HG03565 (cell line): ENCODE results near the gene GPBAR1.

ENCODE experiments used
- ATAC-seq: cut with Tn5 transposase; IDR thresholded peaks from one replicate; pipeline ENCODE4 v1.9.1; 2021; ENCODE audit warnings: mild to moderate bottlenecking, moderate library complexity; ENCODE audit not compliant: unreplicated experiment

GPBAR1 gene, protein sequence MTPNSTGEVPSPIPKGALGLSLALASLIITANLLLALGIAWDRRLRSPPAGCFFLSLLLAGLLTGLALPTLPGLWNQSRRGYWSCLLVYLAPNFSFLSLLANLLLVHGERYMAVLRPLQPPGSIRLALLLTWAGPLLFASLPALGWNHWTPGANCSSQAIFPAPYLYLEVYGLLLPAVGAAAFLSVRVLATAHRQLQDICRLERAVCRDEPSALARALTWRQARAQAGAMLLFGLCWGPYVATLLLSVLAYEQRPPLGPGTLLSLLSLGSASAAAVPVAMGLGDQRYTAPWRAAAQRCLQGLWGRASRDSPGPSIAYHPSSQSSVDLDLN

DNA sequence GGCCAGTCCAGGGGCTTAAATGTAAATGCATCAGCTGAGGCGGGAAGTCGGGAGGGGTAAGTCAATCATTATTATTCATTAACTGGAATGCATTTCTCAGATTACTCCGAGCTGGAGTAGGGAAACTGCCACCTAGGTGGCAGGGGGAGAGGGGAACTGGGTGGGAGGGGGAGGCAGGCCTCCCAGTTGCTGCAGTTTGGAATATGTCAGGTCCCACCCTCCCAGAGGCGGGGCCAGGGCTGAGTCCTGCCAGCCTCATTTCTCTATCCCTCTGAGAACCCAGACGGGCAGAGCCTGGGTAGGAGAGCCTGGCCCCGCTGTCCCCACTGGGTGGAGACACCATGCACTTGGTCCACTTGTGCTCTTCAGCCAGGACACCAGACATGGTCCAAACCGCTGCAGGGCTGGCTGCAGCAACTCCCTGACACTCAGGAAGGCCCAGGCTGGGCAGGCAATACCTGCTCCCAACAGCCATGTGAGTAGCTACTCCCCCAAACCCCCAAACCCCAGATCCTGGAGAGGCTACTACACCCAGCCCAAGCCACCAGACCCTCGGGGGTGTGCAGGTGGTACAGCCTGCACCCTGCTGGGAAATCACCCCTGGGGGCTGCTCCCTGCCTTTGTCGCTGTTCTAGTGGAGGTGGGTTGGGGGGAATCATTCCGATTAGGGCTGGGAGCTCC, at the start of gene GPBAR1:
GPBAR1 (plus strand) TSS at position 274 of the 681 bp plus-strand sequence. CDS start 1,710 bp downstream, outside the sequence.
- ATAC-seq: no peak

DNA sequence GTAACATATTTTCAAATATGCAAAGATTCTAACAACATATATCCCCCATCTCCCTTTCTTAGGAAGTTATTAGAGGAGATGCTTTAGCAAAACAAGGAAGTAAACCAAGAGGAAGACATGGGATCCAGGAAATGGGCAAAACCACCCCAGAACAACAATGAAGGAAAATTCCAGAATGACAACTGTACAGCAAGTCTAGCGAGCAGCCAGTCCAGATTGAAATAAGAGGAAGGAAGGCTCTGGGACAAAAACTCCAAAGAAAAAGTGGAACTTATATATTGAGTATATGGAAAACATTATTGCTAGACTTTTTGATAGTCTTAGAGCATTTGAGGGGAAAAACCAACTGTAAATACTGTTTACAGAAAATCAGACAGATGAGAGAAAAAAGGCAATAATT, 46.7 kb upstream of the GPBAR1 start:
- no peak for ATAC-seq

DNA sequence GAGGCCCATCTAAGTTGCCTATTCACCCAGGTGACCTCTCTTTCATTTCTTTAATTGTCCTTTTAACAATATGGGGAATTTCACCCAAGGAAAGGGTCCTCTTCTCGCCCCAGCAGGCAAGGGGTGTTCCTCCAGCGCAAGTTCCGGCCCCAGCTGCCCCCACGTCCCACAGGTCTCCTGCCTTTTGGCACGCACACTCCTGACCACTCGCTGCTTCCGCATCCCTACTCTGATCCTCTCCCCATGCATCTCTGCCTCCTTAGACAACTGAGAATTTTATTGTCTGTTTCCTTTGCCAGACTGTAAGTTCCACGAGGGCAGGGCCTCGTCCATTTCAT, 44.5 kb upstream of the GPBAR1 start:
- ATAC-seq: no peak

DNA sequence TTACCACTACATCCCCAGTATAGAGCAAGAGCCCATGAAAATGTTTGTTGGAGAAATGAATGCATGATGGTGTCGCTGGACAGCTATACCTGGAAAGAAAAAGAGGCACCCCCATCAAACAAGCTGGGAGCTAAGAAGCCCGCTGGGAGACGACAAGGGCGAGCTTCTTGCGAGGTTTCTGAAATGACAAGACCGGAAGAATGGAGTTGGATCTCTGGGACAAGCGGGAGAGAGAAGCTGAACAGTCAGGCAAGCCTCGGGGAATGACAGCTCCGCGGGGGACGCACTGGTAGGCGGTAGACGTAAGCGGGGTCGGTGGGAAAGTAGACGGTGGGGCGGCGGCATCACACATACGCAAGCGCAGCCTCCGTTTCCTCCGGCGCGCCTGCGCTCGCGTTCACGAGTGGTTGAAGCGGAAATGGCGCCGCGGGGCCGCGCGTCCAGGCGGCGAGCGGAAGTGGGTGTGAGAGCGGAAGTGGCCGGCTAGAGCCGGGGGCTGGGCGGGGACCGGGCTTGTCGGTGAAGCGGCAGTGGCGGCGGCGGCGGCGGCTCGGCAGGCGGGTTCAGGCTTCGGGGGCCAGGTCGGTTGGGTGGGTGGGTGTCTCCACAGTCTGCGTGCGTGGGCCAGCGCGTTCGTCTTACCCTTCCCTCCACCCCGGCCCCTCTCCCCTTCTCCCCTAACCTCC, 44.0 kb upstream of the GPBAR1 start, which contains the start of gene ARPC2:
ARPC2 (plus strand) TSS at position 516 of the 686 bp plus-strand sequence. CDS start 282 bp downstream, outside the sequence.
- ATAC-seq: peak; percentile 56

DNA sequence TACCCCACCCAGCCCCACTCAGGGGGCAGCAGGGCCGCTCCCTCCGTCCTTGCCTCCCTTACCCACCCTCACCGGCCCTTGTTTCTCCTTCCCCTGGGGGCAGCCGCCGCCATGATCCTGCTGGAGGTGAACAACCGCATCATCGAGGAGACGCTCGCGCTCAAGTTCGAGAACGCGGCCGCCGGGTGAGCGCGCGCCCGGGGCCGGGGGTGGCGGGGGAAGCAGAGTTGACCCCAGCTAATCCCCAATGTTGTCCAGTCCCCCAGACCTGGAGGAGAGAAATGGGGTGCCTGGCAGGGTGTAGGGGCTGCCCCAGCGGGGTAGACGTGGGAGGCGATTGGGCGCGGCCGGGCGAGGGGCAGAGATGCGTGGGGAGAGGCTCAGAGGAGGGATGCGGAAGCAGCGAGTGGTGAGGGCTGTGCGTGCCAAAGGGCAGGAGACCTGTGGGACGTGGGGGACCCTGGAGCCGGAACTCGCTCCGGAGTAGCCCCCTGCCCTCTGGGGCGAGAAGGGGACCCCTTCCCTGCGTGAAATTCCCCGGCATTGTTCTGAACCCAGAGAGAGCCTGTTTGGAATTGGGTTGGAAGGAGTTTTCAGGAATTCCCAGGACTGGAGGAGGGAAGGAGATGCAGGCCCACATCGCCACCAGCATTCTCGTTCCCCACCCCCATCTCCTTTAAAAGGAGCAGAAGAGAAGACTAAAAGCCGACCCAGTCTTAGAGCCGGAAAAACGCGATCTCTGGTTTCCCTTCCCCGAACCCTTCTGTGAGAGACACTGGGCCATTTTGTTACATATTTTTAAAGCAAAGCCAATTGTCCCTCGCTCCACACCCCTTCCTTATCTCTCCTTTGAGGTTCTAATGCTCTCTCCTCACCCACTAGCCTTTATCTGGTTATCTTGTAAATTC, 43.2 kb upstream of the GPBAR1 start:
- no peak for ATAC-seq

DNA sequence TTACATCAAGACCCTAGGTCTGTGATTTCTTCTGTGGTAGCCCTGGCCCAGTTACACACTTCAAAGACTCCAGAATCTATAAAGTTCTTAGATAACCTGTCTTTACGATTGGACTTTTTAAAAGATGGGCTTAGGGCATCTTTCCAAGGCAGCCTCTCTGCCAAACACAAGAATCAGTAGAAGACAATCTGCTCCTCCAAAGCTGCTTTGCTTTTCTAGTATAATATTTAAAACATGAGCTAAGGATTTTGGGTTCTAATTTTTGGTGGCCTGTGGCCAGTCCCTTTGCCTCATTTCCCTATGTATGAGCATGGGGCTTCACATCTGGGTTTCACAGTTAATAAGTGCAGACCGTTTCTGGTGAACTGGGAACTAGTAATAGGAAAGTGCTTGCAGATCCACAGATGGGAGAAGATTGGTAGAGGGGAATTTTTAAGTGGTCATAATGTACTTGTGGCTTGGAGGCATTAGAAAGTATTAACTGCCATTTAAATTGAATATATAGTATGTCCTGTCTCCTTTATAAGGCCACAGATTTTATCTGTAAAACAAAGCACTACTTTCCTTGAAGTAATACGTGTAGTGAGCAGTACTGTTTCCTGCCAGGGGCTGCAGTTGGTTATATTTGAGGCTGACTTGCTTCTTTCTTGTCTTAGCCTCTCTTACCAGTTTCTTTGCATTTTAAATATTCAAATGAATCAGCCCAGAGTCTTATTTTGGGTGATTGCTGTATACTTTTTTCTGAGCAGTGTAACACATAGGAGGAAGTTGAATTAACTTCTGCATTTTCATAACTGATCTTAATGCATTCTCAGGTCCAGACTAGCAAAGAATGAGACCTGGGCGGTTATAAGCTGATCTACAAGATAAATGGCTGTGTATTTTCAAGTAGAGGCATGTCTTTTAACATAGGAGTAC, 42.3 kb upstream of the GPBAR1 start:
- ATAC-seq: peak; percentile 38

DNA sequence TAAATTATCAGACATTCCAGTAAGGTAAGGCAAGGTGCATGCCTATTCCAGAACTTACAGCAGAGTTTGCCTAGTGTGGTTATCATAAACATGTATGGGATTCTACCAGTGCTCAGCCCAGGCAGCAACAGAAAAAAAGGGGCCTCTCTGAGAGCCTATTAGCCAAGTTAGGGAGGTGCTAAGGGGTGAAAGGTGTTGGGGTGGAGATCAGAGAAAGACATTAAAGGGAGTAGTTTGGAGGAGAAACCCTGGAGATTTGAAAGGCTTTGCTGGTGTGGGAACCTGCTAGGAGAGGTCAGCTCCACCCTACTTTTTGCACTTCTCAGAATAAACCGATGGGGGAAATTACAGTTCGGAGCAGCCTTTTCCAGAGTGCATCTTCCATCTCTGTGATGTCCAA, 40.9 kb upstream of the GPBAR1 start:
- no peak for ATAC-seq

DNA sequence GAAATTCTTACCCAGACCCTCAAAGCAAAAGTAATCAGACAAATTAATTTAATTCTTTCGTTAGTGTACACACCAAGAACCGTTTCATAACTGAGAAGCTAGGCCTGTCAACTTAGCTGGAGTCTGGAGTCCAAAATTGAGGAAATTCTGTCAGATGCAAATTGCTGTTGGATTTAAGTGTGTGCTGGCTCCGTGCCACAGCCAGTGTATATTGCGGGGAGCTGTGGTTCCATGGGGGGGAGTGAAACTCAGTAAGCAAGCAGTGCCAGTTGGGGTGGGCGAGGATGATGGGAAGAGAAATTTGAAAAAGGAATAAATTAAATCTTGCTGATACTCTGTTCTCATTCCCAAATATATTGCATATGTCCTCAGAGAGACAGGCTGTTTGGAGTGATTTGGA, 39.8 kb upstream of the GPBAR1 start:
- ATAC-seq: no peak

DNA sequence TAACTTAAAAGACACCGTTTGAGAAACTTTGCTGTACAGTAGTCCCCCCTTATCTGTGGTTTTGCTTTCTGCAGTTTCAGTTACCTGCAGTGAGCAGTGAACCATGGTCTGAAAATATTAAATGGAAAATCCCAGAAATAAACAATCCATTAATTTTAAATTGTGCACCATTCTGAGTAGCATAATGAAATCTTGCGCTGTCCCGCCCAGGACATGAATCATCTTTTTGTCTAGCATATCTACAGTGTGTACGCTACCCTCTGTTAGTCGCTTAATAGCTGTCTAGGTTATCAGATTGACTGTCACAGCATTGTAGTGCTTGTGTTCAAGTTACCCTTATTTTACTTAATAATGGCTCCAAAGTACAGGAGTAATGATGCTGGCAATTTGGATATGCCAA, 37.8 kb upstream of the GPBAR1 start:
- ATAC-seq: no peak

DNA sequence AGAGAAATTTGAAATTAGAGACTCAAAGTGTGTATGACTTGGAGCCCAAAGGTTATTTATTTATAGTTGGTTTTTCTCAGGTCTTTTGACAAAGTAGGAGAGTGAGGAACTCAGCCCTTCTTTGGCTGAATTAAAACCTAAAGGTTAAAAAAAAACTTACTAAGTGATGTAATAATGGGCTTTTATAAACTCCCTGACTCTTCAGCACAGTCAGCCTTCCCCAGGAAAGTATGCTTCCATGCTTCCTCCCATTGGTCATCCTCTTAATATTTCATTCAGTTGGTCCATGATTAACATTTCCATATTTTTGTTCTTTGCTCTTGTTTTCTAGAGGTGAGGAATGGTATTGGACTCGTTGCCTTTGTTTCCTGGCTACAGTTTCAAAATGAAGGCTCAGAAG, 36.6 kb upstream of the GPBAR1 start:
- no peak for ATAC-seq

DNA sequence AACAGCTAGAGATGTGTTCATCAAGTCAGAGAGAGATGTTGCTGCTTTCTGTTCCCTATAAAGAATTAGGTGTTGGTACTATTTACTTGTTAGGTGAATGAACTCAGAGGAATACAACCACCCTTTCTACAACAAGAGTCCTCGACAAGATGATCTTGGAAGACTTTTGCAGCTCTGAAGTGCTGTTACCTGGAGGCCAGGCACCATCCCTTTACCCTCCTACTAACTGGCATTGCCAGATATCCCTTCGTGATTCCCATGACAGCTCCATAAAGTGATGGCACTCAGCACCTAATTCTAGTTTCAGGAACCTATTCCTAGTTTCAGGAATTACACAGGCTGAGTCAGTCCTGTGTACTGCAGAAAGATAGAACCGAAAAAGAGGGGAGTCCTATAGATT, 33.9 kb upstream of the GPBAR1 start:
- ATAC-seq: no peak

DNA sequence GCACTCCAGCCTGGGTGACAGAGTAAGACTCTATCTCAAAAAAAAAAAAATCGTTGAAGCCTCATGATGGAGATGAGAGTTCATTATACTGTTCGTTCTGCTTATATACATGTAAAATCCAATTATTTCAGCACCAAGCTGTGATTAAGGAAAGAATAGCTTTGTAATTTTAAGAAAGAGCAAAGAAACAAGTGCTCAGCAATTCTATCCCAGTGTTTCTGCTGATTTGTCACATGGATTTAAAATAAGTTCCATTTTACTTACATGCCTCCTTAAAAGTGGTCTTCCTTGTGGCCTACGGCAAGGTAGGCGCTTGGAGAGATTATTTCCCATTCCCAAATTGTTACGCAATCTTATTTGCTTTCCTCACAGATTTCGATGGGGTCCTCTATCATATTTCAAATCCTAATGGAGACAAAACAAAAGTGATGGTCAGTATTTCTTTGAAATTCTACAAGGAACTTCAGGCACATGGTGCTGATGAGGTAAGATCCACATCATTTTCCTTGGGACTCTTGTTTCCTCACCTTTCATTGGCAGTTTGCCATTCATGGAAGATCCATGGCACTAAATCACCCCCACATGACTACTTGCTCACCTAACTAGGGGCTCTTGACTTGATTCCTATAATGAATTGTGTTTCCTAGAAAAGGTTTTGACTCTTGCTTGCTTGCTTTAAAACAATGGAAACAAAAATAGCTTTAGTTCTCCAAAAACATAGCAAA, 32.3 kb upstream of the GPBAR1 start:
- no peak for ATAC-seq

DNA sequence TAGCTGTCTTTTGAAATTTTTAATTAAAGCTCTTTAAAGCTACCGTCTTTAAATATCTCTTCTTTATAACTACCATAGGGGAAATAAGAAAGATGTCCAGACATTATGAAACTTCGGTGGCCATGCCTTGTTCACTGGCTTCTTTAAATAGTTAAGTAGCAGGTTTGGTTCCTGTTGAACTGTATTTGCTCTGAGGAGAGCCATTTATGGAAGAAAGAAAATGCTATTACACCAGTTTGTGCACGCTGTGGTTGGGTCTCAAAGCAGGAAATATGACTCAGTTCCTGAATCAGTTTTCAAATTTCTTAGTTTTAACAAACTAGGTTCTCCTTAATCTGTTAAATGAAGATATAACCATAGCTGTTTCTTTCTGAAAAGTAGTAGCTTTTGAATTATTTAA, 31.6 kb upstream of the GPBAR1 start:
- ATAC-seq: peak; percentile 87

DNA sequence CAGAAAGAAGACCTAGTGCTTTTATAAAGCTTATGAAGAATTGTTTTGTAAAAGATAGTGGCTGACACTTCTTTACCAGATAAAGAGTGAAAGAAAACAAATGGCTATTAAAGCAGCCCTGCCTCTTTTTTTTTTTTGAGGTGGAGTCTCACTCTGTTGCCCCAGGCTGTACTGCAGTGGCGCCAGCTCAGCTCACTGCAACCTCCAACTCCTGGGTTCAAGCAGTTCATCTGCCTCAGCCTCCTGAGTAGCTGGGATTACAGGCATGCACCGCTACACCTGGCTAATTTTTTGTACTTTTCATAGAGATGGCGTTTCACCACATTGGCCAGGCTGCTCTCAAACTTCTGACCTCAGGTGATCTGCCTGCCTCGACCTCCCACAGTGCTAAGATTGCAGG, 31.0 kb upstream of the GPBAR1 start:
- no peak for ATAC-seq

DNA sequence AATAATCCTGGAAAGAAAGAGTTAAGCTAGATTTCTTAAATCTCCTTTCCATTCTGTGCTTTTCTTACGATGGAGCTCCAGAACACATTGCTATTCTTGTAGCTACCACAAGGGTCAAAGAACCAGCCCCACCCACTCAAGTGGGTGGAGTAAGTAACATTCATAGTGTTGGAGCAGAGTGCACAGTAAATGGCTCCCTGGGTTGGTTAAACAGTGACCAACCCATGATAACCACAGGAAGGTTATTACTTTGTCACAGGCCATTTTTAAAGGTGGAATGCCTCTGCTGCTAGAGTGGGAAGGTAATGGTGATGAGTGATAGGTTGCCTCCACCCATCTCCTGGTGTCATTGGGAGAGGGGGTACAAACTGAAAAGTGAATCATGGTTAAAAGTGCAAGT, 29.9 kb upstream of the GPBAR1 start:
- ATAC-seq: no peak

DNA sequence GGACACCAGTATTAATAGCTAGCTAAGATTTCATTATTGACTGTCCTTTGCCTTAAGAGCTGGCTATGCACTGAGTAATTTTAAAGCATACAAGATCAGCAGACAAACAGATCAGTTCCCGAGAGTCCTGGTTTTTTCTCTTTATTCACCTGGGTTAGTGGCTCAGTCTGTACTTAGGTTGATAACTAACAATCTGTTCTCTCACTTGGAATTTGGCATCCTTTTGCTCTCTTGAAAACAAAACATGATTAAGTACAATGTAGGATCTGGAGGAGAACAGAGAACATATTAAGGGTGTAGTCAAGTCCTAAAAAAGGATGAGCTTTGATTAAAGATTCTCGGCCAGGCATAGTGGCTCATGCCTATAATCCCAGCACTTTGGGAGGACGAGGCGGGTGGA, 27.3 kb upstream of the GPBAR1 start:
- ATAC-seq: no peak

DNA sequence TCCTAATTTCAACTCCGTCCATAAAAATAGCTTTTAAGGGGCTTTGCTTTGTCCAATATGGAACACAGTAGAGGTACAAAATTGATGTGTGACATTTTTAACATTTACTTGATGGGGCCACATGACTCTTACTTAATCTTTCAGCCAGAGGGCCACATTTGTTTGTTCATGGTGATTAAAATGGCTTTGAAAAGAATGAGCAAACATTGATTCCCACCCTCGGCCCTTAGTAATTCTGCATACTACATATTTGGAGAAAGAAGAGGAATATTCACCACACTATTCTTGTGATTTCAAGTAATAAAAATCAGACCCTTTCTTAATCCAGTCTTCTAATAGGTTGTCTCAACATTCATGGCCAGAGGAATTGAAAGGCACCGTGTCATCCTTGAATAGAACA, 26.3 kb upstream of the GPBAR1 start:
- ATAC-seq: no peak

DNA sequence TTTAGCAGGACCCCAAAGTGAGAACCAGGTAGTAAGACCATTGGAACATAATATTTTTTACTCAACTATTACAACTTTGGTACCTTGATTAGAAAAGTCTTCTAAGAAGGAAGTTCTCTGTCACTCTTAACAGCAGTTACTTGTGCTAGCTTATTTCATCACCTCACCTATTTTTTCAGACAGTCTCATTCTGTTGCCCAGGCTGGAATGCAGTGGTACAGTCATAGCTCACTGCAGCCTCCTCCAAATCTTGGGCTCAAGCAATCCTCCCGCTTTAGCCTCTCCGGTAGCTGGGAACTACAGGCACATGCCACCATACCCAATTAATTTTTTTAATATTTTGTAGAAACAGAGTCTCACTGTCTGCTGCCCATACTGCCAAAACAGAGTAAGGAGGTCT, 25.8 kb upstream of the GPBAR1 start:
- no peak for ATAC-seq

DNA sequence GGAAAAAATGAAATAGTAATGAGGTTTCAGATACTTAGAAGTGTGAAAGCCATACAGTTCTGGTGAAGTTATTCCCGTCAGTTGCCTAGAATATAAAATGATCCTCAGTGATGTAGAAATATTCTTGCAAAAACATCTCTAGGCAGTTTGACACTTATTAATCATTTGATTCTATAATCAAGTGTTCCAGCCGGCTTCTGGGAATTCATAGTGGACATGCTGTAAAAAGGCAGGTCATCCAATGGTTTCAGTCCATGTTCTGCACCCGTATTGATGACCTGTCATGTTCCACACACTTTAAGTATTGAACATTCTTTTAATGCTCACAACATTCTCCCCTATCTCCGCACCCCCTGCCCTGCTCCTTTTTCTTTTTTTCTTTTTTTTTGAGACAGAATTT, 24.0 kb upstream of the GPBAR1 start:
- ATAC-seq: no peak
